HepG2 (cell line): ENCODE results near the gene GNGT2.

Experiments used
- CTCF ChIP-seq: sonication (generic); formaldehyde crosslinking; IDR thresholded peaks from 2 replicates; pipeline ENCODE4 v1.5.0; 2020; ENCODE audit warnings: mild to moderate bottlenecking, missing genetic modification reagents, moderate library complexity
- EZH2 ChIP-seq: conservative IDR thresholded peaks from 2 replicates; pipeline ENCODE4 v1.6.1; 2012; ENCODE audit warnings: mild to moderate bottlenecking, low read depth, low read length, moderate library complexity
- IRF1 ChIP-seq: sonication (generic); formaldehyde crosslinking; IDR thresholded peaks from 2 replicates; pipeline ENCODE4 v1.4.0; 2020; ENCODE audit warnings: low read depth, mild to moderate bottlenecking, missing genetic modification reagents
- KLF13 ChIP-seq: sonication (generic); formaldehyde crosslinking; IDR thresholded peaks from 2 replicates; pipeline ENCODE4 v1.4.0; 2020; ENCODE audit warnings: mild to moderate bottlenecking, missing genetic modification reagents
- KLF6 ChIP-seq: IDR thresholded peaks from 2 replicates; pipeline ENCODE4 v1.8.0; 2016; ENCODE audit warnings: missing biosample characterization, missing genetic modification reagents
- NR1H2 ChIP-seq: sonication (generic); formaldehyde crosslinking; IDR thresholded peaks from 2 replicates; pipeline ENCODE4 v1.8.1; 2022; ENCODE audit warnings: low read depth, missing genetic modification reagents, borderline replicate concordance
- ZNF605 ChIP-seq: sonication (generic); formaldehyde crosslinking; IDR thresholded peaks from 2 replicates; pipeline ENCODE4 v1.8.0; 2022; ENCODE audit warnings: mild to moderate bottlenecking, missing genetic modification reagents
- ZNF629 ChIP-seq: sonication (generic); formaldehyde crosslinking; conservative IDR thresholded peaks from 2 replicates; pipeline ENCODE4 v1.5.0; 2020; ENCODE audit warnings: missing genetic modification reagents

- TF ChIP-seq ZNF629 (CRISPR knock-in tag), result no peak
- no peak for TF ChIP-seq EZH2
- TF ChIP-seq KLF6 (CRISPR knock-in tag), result no peak
- TF ChIP-seq NR1H2, result no peak
- TF ChIP-seq IRF1 (CRISPR knock-in tag), result no peak
- TF ChIP-seq KLF13 (CRISPR knock-in tag), result no peak
- no peak for TF ChIP-seq ZNF605 (CRISPR knock-in tag)
- TF ChIP-seq CTCF, result no peak
These were observed 6.6 kb downstream of the GNGT2 start for GRCh38 chr17:49203796-49204195.
